ENCODE data around the gene LARP7. TPM values are rescaled to one million over a fixed set of nuclear protein-coding genes. Genes with fewer than 3 reads are reported as not detected.

LARP7 gene
- total RNA-seq (27.7 and 48.5 TPM in 2 replicates), polyA plus RNA-seq (57.0 and 88.6 TPM in 2 replicates)

DNA sequence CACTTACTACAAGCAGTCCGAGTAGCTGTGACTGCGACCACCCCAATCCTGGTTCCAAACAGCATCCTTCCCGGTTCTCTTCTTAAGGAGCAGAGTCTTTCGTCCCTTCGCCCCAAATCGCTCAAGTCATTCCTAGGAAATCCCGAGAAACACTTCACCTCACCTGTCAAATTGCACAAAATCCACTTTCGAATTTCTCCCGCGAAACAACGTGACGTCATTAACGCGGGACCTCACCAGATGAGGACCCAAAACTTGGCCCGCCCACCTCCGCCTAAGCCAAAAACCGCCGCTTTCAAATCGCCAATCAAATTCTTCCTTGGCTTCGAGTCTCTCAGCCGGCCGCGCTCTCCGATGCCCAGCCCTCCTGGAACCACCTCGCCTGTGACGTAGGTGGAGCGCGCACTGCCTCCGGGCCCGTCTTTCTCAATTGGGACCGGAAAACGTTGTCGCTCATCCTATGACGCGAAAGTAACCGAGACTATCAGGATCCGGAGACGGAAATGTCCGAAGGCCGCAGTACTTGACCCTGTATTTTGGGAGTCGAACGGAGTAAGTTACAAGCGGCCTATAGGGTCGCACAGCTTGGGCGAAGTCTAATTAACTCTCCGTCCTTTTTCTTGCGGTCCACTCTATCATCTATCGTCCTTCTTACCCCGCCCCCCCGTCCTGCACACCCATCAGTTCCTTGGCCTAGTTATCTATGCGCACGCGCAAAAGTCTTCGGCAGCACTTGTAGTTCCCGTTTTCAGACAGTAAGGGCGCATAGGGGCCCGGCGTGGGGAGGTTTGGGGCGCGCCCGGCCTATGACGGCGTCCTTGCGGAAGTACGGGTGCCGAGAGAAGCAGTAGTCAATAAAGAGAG, at the start of gene LARP7, which contains the start of gene ZGRF1:
TSS of gene LARP7 (plus strand) at position 456 of the 864 bp plus-strand sequence. CDS start 7,527 bp downstream, outside the sequence.
TSS of gene ZGRF1 (minus strand) at position 222 of the 864 bp plus-strand sequence. CDS start 3,733 bp downstream, outside the sequence.
- peak; percentile 100 for DNase-seq (ENCODE audit: low read depth in 1 of 2, low spot score in 1 of 2)
- Histone ChIP-seq H3K4me1 (ENCODE audit: low read depth) (peaks cover 11% of the 10 kb centered on the region), H3K27ac (peak within 1 kb of the TSS; percentile 95), H3K9me3 (ENCODE audit: low read depth) (no peaks in the 10 kb centered on the region), H3K36me3 (no peaks in the 10 kb centered on the region), H3K27me3 (no peaks in the 10 kb centered on the region), H3K4me3 (peak within 1 kb of the TSS; percentile 64)
- TF ChIP-seq, protein P1, sequence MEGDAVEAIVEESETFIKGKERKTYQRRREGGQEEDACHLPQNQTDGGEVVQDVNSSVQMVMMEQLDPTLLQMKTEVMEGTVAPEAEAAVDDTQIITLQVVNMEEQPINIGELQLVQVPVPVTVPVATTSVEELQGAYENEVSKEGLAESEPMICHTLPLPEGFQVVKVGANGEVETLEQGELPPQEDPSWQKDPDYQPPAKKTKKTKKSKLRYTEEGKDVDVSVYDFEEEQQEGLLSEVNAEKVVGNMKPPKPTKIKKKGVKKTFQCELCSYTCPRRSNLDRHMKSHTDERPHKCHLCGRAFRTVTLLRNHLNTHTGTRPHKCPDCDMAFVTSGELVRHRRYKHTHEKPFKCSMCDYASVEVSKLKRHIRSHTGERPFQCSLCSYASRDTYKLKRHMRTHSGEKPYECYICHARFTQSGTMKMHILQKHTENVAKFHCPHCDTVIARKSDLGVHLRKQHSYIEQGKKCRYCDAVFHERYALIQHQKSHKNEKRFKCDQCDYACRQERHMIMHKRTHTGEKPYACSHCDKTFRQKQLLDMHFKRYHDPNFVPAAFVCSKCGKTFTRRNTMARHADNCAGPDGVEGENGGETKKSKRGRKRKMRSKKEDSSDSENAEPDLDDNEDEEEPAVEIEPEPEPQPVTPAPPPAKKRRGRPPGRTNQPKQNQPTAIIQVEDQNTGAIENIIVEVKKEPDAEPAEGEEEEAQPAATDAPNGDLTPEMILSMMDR (IDR thresholded peaks at IDR 0.05; ENCODE audit: low read depth, low read length) = peak; percentile 89

DNA sequence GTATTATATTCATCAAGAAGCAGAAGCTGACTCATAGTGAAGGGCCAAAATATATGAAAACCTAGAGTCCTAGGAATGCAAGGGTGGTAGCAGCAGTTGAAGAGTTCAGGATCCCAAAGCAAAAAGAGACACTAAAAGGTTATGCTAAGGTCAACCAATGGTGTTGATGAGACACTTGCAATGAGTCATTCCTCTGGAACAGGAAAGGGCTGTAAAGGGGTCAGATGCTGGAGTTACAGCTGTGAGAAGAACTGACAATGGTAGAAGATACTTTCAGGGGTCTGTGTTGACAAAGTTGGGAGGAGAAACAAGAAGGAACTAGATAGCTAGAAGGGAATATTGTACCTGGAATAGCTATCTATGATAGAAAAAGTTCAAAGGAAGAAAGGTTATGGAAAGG, 47.7 kb upstream of the LARP7 start:
- peak in 1 of 2 donors; percentile 21 for DNase-seq (ENCODE audit: low read depth in 1 of 2, low spot score in 1 of 2)
- Histone ChIP-seq H3K27me3 (no peaks in the 10 kb centered on the region), H3K4me3 (no peak overlapping the region), H3K27ac (no peak overlapping the region), H3K9me3 (ENCODE audit: low read depth) (no peaks in the 10 kb centered on the region), H3K4me1 (ENCODE audit: low read depth) (peaks cover 17% of the 10 kb centered on the region), H3K36me3 (no peaks in the 10 kb centered on the region)
- TF ChIP-seq, protein P1 (IDR thresholded peaks at IDR 0.05; ENCODE audit: low read depth, low read length) = no peak

DNA sequence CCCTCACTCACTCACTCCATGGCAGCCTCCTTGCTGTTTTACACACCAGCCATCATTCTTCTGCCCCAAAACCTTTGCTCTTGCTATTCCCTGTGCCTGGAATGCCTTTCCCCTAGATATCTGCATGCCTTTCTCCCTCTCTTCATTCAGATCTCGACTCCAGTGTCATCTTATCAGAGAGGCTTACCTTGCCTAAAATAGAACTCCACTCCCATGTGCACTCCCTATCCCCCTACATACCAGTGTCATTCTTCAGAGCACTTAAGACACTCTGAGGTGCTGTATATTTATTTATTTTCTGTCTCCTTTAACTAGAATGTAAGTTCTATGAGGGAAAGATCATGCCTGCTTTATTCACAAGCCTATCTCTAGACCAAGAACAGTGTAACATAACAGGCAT, 45.4 kb upstream of the LARP7 start:
- Histone ChIP-seq H3K27me3 (no peaks in the 10 kb centered on the region), H3K27ac (peak overlapping the region; percentile 22), H3K9me3 (ENCODE audit: low read depth) (no peaks in the 10 kb centered on the region), H3K4me1 (ENCODE audit: low read depth) (peaks cover 17% of the 10 kb centered on the region), H3K4me3 (no peak overlapping the region), H3K36me3 (no peaks in the 10 kb centered on the region)
- no peak for DNase-seq (ENCODE audit: low read depth in 1 of 2, low spot score in 1 of 2)
- TF ChIP-seq, protein P1 (IDR thresholded peaks at IDR 0.05; ENCODE audit: low read depth, low read length) = no peak

DNA sequence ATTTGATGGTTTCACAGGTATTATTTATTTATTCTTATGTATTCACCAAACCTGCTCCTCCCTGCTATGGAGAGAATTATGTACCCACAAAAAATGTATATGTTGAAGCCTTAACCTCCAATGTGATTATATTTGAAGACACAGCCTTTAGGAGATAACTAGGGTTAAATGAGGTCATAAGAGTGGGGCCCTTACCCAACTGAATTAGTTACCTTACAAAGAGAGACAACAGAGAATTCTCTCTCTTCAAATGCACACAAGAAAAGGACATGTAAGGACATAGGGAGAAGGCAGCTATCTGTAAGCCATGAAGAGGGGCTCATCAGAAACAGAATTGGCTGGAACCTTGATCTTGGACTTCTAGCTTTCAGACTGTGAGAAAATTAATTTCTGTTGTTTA, 44.2 kb upstream of the LARP7 start:
- Histone ChIP-seq H3K4me3 (no peak overlapping the region), H3K27ac (no peak overlapping the region), H3K9me3 (ENCODE audit: low read depth) (no peaks in the 10 kb centered on the region), H3K27me3 (no peaks in the 10 kb centered on the region), H3K36me3 (no peaks in the 10 kb centered on the region), H3K4me1 (ENCODE audit: low read depth) (peaks cover 9% of the 10 kb centered on the region)
- no peak for DNase-seq (ENCODE audit: low read depth in 1 of 2, low spot score in 1 of 2)
- TF ChIP-seq, protein P1 (IDR thresholded peaks at IDR 0.05; ENCODE audit: low read depth, low read length) = no peak

DNA sequence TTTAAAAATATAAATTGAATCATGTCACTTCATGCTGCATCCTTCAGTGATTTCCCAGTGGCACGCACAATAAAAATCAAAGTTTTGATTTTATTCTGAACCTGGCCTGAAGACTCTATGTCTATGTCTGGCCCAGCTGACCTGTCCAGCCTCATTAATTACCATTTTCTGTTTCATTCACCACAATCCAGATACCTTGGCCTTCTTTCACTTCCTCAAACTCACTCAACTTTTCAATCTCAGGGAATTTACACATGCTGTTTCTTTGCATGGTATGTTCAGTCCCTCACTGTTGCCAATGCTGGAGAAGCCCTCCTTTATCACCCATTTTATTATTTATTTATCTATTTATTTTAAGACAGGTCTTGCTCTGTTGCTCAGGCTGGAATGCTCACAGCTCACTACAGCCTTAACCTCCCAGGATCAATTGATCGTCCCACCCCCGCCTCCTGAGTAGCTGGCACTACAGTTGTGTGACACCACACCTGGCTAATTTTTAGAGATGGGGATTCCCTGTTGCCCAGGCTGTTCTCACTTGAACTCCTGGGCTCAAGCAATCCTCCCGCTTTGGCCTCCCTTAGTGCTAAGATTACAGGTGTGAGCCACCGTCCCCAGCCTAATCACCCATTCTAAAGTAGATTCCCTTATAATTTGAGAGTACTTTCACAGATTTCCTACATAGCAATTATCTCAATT, 43.4 kb upstream of the LARP7 start:
- H3K4me1 ChIP-seq (ENCODE audit: low read depth) = peaks cover 6% of the 10 kb centered on the region
- H3K27me3 ChIP-seq = no peaks in the 10 kb centered on the region
- no peak overlapping the region for H3K4me3 ChIP-seq

More for the DNA sequence above, 43.4 kb upstream of the LARP7 start:
- Histone ChIP-seq H3K9me3 (ENCODE audit: low read depth) (no peaks in the 10 kb centered on the region), H3K36me3 (no peaks in the 10 kb centered on the region), H3K27ac (no peak overlapping the region)
- DNase-seq (ENCODE audit: low read depth in 1 of 2, low spot score in 1 of 2) = no peak
- TF ChIP-seq, protein P1 (IDR thresholded peaks at IDR 0.05; ENCODE audit: low read depth, low read length) = no peak

Data from cardiac muscle cell (in vitro differentiated cells and primary cell).